ENCODE results near the gene KCND3.

Gene KCND3

GRCh38 chr1:111989531-111990025 lies at the start of gene KCND3:
Gene KCND3 (minus strand): TSS chr1:111989668.
- DNase-seq = no peak

- DNase-seq = no peak
Measured at GRCh38 chr1:112034277-112034676, 44.8 kb upstream of the KCND3 start.

GRCh38 chr1:112033439-112034120 lies 44.1 kb upstream of the KCND3 start:
- no peak for DNase-seq

- DNase-seq = no peak
Measured at GRCh38 chr1:112030157-112030556, 40.7 kb upstream of the KCND3 start.

- no peak for DNase-seq
Measured at GRCh38 chr1:112027696-112028095, 38.2 kb upstream of the KCND3 start.

- DNase-seq = no peak
Measured at GRCh38 chr1:112026501-112026900, 37.0 kb upstream of the KCND3 start.

- DNase-seq = no peak
Measured at GRCh38 chr1:112026016-112026415, 36.5 kb upstream of the KCND3 start.

GRCh38 chr1:112021263-112021662 lies 31.8 kb upstream of the KCND3 start:
- DNase-seq = no peak

- no peak for DNase-seq
Measured at GRCh38 chr1:112017183-112017582, 27.7 kb upstream of the KCND3 start.

GRCh38 chr1:112012823-112013222 lies 23.4 kb upstream of the KCND3 start:
- no peak for DNase-seq

- no peak for DNase-seq
Measured at GRCh38 chr1:112011202-112011601, 21.7 kb upstream of the KCND3 start.

- no peak for DNase-seq
Measured at GRCh38 chr1:112007169-112007568, 17.7 kb upstream of the KCND3 start.

- no peak for DNase-seq
Measured at GRCh38 chr1:112006416-112007025, 17.1 kb upstream of the KCND3 start.

GRCh38 chr1:112004076-112004475 lies 14.6 kb upstream of the KCND3 start:
- no peak for DNase-seq

- DNase-seq = no peak
Measured at GRCh38 chr1:112002514-112002913, 13.0 kb upstream of the KCND3 start.

- DNase-seq = no peak
Measured at GRCh38 chr1:112001436-112001835, 12.0 kb upstream of the KCND3 start.

GRCh38 chr1:112000048-112000447 lies 10.6 kb upstream of the KCND3 start:
- no peak for DNase-seq

GRCh38 chr1:111998332-111998731 lies 8.9 kb upstream of the KCND3 start:
- DNase-seq = no peak

- DNase-seq = no peak
Measured at GRCh38 chr1:111992476-111992875, 3.0 kb upstream of the KCND3 start.

- no peak for DNase-seq
Measured at GRCh38 chr1:111990878-111991718, 1.6 kb upstream of the KCND3 start.

GRCh38 chr1:111990026-111990877 lies 784 bp upstream of the KCND3 start:
- no peak for DNase-seq

GRCh38 chr1:111988743-111989453 lies 570 bp downstream of the KCND3 start:
- DNase-seq = no peak
